Mucosa of gallbladder (tissue), 1 donor: ENCODE data around the gene ASIC1. TPM values are rescaled to one million over a fixed set of nuclear protein-coding genes. Genes with fewer than 3 reads are reported as not detected.

Source experiments
- DNase-seq: peaks from one replicate; pipeline ENCODE4 v3.0.0-alpha.2; 2020; ENCODE audit warnings: low spot score
- total RNA-seq: library from RNA; stranded (reverse); gene quantifications from one replicate; pipeline ENCODE4 v1.2.1, GENCODE V29; 2021
- donor health status: DM: no; HTN: no; CAD: no.

ASIC1 gene
- total RNA-seq, 1 donor from 2014 or later, result 4.1 TPM

DNA sequence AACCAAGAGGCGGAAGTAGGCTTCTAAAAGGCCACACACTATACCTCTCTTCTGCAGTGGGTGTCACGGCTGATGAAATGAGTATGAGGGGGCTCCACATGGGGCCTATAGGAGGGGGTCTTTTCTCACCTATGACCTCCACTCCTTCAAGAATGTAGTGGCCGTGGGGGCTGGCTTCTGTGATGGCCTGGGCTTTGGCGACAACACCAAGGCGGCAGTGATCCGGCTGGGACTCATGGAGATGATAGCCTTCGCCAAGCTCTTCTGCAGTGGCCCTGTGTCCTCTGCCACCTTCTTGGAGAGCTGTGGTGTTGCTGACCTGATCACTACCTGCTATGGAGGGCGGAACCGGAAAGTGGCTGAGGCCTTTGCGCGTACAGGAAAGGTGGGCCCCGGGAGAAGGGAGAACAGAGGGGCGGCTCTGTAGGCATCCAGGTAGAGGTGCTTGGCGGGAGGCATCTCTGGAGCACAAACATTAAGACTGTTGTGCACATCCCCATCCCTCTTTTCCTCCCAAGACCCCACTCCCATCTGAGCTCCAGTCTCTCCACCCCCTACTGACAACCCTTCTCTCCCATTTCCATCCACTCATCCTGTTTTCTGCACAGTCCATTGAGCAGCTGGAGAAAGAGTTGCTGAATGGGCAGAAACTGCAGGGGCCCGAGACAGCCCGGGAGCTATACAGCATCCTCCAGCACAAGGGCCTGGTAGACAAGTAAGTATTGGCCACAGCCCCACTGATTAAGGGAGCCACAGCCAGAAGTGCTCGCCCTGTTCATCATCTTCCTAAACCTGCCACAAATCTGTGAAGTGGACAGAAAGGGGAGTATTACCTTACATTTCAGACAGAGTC lies 50.2 kb downstream of the ASIC1 start:
- DNase-seq, result no peak

DNA sequence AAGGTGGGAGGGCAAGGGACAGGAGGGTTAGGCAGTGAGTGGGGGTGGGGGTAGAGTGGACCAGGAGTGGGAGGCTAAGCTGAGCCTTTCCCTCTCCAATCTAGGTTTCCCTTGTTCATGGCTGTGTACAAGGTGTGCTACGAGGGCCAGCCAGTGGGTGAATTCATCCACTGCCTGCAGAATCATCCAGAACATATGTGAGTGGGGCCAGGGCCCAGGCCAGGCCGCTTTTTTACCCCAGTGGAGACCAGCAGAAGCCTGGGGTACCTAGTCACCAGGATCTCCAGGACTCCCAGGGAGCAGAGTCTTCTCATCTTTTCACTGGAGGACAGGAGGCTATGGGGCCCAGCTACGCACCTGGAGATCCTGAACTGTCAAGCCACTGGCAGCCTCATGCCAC lies 51.9 kb downstream of the ASIC1 start:
- DNase-seq, result no peak

DNA sequence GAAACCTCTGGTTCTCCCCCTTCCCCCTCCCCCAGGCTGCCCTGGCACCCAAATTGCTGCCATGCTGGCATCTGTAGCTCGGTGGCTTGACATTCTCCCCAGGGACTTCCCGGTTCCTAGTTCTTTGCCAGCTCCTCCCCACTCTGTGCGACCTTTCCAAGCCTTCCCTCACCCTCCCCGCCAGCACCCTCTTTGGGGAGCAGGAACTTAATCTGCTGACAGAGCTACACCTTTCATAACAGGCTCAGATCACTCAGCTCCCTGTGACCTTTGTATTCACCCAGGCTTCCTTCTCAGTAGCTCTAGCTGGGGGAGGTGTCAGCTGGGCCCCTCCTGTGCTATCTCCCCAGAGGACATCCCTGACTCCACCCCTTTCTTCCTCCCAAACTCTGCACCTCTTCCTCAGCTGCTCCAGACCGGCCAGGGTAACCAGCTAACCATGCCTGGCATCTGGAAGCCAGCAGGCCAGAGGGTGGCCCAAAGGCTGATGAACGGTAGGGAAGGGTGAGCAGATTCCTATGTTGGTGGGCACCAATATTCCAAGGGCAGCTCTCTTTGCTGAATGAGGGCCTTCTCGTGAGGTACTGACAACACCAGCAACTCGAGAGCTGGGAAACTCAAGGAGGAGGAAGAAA lies 52.8 kb downstream of the ASIC1 start:
- DNase-seq, result peak; percentile 74

DNA sequence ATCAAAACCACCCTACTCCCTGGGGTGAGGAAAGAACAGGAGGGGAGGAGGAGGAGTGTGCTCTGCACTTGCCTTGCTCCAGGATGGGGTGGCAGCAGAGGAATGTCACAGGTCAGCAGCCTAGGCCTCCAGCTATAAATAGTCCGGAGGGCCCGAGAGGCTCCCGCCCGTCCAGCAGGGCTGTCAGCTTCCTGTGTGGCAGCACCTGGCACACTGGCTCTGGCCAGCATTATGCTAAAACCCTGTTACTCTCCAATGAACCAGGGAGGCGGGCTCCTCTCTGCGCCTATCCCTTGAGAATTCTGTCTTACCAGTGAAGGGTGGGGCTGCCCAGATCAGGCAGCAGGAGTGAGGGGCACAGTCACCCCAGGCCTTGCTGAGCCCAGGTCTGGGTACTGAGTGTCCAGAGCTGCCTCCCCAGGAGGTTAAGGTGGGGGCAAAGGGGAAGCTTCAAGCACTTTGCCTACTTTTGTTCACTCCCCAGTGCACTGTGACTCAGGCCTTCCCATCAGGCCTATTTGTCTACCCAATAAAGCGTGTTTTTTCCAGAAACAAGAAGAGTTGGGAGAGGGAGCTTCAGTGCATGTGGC lies 53.5 kb downstream of the ASIC1 start:
- peak; percentile 80 for DNase-seq

DNA sequence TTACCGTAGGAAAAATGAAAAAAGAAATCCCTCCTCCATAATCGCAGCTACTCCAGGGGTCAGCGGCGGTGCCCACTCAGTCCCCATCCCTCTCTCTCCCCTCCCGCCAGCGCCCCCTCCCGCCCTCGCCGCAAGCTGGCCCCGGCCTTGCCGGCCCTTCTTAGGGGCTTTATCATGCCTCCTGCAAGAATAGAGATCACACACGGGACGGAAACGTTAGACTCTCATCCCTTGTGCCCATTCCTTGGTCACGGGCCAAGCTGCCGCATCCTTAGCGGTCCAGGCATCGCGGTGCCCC lies 53.9 kb downstream of the ASIC1 start:
- no peak for DNase-seq

DNA sequence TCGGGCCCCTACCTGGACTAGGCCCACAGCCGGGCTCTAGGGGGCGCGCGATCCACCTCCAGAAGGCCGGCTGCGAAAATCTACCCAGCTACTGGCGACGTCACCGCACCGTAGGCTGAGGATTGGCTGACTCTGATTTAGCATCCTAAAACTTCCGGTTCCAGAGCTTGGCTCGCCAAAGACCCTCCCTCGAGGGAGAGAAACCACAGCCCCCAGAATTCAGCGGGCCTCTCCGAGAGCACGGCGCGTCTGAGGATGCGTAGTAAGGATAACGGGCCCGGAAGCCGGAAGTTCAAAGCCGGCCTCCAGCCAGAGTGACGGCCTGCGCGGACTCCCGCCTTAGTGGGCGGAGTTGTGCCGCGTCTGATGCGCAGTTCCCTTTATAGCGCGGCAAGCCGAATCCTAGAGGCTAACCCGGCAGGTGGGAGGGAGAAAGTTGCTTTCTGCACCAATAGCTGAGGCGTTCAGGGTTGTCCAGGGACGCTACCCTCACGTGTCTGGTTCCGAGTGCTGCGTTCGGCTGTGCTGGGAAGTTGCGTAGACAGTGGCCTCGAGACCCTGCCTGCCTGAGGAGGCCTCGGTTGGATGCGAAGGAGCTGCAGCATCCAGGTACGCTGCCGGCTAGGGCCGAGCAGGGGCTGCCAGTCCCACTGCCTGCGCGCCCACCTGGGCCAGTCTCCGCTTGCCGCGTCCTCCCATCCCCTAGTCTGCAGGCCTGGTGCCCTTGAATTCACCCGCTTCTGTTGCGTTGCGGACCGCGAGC lies 54.5 kb downstream of the ASIC1 start, which contains the start of gene COX14:
Gene COX14 (plus strand): TSS at position 544 of the 763 bp plus-strand sequence. CDS start 7,808 bp downstream, outside the sequence.
- peak; percentile 99 for DNase-seq

DNA sequence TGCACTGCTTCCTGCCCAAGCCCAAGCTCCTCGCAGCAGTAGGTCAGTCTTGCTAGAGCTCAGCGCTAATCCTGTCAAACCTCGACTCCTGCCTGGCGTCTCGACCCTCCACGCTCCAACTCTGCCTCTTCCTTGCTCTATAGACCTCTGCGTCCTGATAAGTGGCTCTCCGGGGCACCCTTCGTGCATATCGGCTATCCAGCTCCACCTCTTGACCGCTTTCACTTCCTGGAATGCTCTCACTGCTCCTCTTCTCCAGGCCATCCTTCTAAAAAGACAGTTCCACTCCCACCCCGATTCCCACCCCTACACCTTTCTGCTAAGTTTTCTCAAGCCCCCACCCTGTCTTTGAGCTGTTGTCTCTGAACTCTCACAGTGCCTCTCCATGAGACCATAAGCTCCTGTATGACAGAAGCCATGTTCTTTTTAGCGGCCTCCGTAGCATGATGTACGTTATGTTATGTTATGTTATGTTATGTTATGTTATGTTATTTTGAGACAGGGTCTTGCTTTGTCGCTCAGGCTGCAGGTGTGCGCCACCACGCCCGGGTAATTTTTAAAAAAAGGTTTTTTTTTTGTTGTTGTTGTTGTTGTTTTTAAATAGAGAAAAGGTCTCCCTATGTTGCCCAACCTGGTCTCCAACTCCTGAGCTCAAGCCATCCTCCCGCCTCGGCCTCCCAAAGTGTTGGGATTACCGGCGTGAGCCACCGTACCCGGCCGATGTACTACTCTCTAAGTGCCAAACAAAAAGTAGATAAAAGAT lies 55.2 kb downstream of the ASIC1 start:
- no peak for DNase-seq

DNA sequence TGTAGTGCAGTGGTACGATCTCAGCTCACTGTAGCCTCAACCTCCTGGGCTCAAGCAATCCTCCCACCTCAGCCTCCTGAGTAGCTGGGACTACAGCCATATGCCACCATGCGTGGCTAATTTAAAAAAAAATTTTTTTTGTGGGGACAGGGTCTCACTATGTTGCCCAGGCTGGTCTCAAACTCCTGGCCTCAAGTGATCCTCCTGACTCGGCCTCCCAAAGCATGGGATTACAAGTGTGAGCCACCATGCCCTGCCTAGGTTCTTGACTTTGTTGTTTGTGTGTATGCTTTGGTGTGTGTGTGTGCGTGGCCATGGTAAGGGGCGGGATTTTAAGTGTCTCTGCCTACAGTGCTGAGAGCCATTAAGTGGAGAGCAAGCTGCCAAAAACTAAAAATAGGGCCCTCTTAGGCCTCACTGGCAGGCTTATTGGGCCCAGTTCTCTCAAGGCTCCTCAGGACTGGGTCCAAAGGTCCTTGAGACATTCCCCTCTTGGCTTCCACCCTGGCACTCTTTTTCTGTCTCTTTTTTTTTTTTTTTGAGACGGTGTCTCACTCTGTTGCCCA lies 59.7 kb downstream of the ASIC1 start:
- DNase-seq, result no peak

DNA sequence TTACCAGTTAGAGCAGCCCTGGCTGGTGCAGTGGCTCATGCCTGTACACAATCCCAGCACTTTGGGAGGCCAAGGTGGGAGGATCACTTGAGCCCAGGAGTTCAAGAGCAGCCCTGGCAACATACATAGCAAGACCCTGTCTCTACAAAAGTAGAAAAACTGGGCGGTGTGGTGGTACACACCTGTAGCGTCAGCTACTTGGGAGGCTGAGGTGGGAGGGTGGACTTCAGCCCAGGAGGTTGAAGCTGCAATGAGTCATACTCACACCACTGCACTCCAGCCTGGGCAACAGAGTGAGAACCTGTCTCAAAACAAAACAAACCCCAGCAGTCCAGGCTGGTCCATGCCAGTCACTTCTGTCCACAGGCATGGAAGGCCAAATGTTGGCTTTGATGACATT lies 62.0 kb downstream of the ASIC1 start:
- DNase-seq, result no peak

DNA sequence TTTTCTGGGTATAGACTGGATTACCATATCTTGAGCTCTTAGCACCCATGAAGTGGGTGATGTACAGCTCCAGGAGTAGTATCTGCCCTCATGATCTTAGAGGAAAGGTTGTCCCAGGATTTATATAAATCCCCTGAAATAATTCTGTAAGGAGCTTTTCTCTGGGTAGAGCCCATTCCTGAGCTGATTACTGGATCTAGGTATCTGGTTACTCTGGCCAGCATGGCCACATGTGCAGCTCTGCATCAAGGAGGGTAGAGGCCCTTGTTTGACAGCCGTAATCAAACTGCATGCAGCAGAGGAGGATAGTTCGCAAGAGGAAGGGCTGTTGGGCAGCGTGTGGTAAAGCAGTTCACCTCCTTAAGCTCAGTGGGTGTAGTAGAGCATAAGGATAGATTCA lies 63.1 kb downstream of the ASIC1 start:
- DNase-seq, result no peak

DNA sequence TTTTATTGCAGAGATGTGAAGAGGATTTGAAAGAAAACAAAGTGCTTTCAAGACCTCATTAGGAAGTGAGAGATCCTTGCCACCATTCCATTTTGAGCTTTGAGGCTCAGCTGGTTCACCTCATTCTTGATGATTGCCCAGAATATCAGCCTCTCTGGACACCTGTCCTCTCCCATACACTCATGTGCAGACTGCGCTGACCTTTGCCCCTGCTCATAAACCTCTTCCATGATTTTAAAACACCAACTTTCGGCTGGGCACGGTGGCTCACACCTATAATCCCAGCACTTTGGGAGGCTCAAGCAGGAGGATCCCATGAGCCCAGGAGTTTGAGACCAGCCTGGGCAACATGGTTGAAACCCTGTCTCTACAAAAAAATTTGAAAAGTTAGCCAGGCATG lies 63.6 kb downstream of the ASIC1 start:
- no peak for DNase-seq

DNA sequence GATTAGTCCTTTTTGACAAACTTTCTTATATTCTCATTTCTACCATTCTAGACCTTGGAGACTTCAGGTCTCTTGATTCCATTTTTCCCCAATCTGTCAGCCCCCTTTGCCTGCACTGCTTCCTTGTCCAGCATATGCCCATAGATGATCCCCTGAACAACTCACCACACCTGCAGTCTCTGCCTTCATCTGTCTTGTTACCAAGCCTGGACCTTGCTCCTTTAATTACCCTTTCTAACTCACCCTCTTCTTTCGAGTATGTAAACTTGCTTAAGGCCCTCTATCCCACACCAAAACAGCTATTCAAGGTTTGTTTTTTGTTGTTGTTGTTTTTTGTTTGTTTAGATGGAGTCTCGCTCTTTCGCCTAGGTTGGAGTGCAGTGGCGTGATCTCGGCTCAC lies 64.2 kb downstream of the ASIC1 start:
- no peak for DNase-seq

DNA sequence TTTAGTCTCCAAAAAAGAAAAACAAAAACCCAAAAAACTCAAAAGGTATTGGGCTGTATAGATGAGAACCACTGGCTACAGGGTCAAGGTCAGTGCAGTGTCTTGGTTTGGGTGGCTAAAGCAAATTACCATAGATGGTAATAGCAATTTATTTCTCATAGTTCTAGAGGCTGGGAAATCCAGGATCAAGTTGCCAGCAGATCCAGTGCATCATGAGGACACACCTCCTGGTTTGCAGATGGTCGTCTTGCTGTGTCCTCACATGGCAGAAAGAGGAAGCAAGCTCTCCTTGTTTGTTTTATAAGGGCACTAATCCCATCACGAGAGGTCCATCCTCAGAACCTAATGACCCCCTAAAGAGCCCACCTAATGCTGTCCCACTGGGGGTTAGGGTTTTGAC lies 65.8 kb downstream of the ASIC1 start:
- no peak for DNase-seq

DNA sequence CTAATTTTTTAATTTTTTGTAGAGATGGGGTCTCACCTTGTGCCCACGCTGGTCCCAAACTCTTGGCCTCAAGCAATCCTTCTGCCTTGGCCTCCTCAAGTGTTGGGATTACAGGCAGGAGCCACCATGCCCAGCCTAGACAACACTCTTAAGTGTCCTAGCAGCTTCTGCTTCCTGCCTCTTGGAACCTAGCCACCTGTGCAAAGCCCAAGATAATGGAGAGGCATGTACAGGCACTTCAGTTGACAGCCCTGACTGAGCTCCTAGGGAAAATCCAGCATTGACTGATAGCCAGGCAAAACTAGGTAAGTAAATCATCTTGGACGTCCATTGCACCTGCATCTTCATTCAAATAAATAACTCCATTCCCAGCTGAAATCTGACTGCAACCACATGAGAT lies 70.2 kb downstream of the ASIC1 start:
- DNase-seq, result no peak

DNA sequence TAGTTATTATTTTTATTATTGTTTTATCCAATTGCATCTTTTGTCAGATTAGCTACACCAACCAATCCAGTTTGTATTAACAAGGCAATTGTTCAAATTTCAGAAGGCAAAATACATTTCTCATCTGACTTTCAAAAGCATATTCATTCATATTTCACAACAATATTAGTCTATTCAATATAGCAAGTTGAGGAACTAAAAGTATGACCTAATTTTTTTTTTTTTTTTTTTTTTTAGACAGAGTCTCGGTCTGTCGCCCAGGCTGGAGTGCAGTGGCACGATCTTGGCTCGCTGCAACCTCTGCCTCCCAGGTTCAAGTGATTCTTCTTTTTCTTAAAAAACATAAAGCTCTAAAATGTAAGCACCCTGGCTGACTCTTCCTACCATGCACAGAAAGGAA lies 71.9 kb downstream of the ASIC1 start:
- DNase-seq, result no peak

DNA sequence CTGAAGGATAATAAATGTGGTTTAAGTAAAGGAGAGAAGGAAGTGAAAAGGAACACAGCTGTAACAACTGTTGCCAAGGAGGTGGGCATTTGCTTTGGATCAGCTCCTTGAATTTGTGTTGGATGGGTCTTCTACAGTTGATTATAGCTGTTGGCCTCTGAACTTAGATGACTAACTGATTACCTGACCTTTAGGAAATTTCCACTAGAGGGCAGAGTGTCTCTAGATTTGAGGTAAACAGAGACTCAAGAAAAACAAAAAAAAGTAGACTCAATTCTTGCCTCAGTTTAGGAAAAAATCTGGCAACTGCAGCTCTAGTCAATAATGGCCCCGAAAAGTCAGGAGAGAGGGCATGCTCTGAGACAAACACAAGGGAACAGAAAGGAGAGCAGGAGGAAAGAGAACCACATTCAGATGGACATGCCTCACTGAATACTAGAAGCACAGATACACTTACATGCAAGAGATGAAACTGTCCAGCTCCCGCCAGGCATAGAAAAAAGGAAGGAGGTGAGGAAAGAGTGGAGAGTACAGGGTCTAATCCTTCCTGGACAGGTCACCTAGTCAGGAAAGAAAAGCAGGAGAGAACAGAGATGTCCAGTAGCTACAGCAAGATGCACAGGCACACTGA lies 75.2 kb downstream of the ASIC1 start:
- DNase-seq, result no peak

Other genes starting within 250 kb of the ASIC1 start
- gene NCKAP5L, start 229.2 kb upstream of the ASIC1 start, total RNA-seq, result 22.0 TPM
- 6.0 TPM for gene BCDIN3D, start 214.5 kb upstream of the ASIC1 start, total RNA-seq
- 13.0 TPM for gene FAIM2, start 153.7 kb upstream of the ASIC1 start, total RNA-seq
- not detected for gene AQP2, start 106.9 kb upstream of the ASIC1 start, total RNA-seq
- gene AQP5, start 95.7 kb upstream of the ASIC1 start, total RNA-seq, result 1.6 TPM
- gene AQP6, start 84.6 kb upstream of the ASIC1 start, total RNA-seq, result 0.32 TPM
- gene RACGAP1, start 32.1 kb upstream of the ASIC1 start, total RNA-seq, result 16.6 TPM
- gene SMARCD1, start 27.7 kb downstream of the ASIC1 start, total RNA-seq, result 49.5 TPM
- gene GPD1, start 46.4 kb downstream of the ASIC1 start, total RNA-seq, result 21.5 TPM
- gene COX14, start 54.6 kb downstream of the ASIC1 start, total RNA-seq, result 80.5 TPM
- 37.9 TPM for gene CERS5, start 109.8 kb downstream of the ASIC1 start, total RNA-seq
- gene LIMA1, start 225.9 kb downstream of the ASIC1 start, total RNA-seq, result 117 TPM